NCI-H2081 (cell line): ENCODE measurements around the gene C16orf78.

ENCODE experiments used
- DNase-seq, 2 experiments: peaks; one replicate each; lab custom pipeline; 2025; lab: John Stamatoyannopoulos, UW

Gene C16orf78, protein sequence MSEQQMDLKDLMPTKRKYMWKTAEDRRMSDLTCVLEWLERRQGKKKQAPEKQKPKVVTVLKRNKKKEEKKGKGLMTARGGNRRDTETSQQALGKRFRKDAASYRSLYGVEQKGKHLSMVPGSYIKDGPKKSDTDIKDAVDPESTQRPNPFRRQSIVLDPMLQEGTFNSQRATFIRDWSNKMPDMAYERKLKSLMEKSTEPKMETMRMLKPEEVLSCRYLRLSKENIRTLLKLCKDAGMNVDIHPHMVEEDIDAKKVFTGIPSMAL

GRCh38 chr16:49373504-49373903, at the start of gene C16orf78:
TSS of gene C16orf78 (plus strand) at chr16:49373804. CDS start at chr16:49373940, 136 bp downstream.
- DNase-seq: no peak

DNA sequence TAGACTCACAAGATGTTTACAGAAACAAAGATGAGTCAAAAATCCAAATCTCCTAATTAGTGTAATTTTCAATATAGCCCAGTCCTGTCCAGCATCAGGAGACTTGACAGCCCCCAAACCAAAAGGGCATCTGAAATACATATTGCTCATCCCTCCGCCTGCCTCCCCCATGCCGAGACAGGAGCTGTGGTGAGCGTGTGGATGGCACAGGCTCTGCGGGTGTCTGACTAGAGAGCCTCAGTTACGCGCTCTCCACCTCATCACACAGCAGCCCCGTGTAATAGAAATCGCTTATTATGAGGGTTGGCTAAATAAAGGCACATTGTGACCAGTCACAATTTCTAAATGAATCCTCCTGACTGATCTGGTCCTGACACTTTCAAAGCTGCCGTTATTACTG, 48.9 kb upstream of the C16orf78 start:
- no peak for DNase-seq

DNA sequence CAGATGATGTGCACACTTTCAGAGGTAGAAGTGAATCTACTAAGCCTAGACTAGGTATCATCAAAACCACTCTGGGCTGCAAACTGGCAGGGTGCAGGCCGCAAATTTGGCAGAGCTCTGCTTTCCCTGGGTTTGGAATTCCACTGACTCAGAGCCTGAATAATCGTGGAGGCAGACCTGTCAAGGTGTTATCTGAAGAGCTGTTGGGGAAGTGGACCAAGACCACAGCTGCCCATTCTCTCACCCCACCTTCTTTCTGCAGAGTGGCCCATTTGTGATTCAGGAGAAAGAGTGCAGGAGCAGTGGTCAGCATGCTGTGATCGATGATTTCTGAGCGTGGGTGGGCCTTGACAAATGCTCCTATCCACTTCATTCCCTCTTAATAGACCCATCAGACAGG, 46.1 kb upstream of the C16orf78 start:
- DNase-seq: no peak

DNA sequence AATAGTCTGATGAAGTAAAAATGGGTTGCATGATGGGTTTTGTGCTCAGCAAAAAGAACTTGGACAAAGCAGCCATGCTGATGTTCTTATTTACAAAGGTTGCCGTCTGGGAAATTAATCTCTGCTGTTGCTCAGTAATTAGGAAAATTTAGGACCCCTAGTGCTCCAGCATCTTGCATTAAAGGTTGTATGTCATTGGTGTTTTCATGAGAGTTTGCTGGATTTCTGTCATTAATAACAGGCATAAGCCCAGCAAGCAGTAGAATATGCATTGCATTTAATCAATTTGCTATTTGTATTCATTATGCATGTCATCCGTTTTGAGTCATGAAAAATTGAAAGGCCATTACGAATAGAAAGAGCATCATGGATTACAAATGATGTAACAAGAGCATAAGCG, 45.3 kb upstream of the C16orf78 start:
- DNase-seq: no peak

- DNase-seq: no peak
These were observed 42.9 kb upstream of the C16orf78 start for GRCh38 chr16:49330562-49331201.

GRCh38 chr16:49332589-49333258, 40.9 kb upstream of the C16orf78 start:
- DNase-seq: no peak

DNA sequence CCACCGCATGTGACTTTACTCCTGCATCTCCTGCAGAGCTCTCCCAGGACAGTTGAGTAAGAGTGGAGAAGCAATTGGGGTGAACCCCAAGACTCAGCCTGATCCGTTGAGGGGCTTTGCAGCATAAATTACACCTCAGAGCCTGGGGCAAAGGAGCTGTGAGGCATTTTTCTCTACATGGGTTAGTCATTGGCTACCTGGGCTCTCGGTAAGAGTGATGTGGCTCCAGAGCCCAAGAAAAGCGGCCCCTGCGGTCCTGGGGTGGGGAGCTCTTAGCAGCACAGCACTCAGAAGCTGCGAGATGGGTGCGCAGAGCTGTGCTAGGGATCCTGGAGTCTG, 40.4 kb upstream of the C16orf78 start:
- no peak for DNase-seq

GRCh38 chr16:49335828-49336227, 37.8 kb upstream of the C16orf78 start:
- no peak for DNase-seq

DNA sequence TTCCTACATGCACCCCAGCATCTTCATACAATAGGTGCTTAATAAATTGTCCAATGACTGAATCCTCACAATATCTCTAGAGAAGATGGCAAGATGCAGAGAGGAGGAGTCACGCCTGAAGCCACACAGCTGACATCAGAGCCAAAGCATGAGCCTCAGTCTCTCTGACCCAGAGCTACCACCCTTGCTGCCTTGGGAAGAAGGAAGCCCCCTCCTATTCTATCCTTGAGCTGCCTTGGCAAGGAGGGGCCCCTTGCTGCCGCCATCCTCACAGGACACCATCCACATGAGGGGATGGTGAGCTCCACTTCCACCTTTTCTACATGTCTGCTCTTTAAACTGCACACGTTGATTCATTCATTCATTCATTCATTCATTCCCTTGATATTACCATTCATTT, 37.0 kb upstream of the C16orf78 start:
- DNase-seq: no peak

DNA sequence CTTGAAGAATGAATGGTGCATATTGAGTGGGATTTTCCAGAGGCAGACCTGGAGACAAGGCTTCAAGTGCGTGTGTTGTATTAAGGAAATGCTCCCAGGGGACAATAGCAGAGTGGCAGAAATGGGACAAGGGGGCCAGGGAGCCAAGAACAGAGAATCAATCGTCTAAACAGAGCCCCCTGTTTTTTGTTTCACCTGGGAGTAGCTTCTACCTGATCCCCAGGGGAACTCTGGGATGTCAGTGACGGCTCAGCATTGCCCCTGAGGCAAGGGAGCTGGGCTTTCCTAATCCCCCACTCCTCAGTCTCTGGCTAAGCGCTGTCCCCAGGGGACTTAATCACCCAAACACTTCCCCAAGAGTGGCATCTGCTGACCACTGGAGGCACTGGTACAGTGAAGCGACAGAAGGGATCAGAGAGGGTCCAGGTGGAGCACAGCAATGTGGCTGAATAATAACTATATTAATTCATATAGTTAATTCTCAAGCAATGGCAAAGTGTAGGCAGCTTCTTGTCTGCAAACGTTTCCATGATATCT, 35.7 kb upstream of the C16orf78 start:
- DNase-seq: no peak

DNA sequence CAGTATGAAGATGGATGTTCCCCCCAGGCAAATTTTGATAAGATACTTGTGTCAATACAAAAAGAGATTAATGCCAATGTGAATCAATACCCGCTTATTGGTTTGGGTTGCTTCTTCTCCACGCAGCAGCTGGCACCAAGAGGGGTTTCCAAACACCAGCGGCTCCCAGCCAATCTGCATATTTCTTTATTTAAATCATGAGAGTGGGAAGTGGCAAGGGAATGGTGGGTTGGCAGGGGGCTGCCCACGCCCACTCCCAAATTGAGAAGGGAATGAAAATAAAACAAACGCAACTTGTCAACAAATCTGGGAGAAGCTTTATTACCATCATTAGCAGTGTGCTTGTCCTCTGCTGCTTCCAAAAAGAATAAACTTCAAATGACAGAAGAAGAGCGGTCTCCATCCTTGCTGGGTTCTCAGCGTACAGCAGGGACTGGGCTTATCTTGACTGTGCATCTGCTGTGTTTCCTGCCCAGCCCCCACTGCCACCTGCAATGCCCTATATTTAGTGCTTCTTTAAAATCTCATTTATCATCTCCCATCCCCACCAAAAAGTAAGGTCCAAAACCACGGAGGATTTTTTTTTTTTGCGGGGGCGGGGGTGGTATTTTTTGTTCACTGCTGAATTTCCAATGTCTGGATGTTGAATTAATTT, 34.9 kb upstream of the C16orf78 start:
- no peak for DNase-seq

DNA sequence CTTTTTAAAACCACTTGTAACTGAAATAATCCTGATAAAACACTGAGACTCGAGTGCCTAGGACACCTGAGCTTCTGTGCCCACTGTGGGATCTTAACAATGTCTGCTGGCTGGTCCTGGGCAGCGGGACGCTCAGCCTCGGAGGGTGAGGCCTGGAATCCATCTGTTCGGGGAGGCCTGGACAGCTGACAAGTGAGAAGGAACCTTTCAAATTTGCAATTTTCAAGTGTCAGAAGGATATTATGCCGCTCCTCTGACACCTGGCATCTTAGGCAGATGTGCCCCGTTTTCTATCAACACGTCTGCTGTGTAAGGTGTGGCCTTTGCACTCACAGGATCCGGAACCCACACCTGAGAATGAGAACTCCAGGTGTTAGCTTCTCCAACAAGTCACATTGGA, 33.1 kb upstream of the C16orf78 start:
- DNase-seq: no peak

DNA sequence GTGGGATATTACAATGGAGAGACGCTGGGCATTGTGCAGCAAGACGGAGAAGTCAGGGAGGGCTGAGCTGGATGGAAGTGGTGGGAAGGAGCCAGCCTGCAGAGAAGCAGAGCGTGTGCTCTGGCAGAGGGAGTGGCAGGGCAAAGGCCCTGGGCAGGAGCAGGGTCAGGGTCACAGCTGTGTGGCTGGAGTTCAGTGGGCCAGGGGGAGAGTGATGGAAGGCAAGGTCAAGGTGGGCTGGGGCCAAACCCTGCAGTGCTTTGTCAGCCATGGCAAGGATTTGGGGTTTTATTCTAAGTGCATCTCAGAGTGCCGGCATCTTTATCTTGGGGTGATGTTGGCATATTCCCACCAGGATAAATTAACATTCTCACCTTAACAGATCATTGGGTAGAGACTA, 31.9 kb upstream of the C16orf78 start:
- DNase-seq: no peak

GRCh38 chr16:49342336-49343265, 31.0 kb upstream of the C16orf78 start:
- no peak for DNase-seq

- no peak for DNase-seq
These were observed 30.3 kb upstream of the C16orf78 start for GRCh38 chr16:49343291-49343690.

DNA sequence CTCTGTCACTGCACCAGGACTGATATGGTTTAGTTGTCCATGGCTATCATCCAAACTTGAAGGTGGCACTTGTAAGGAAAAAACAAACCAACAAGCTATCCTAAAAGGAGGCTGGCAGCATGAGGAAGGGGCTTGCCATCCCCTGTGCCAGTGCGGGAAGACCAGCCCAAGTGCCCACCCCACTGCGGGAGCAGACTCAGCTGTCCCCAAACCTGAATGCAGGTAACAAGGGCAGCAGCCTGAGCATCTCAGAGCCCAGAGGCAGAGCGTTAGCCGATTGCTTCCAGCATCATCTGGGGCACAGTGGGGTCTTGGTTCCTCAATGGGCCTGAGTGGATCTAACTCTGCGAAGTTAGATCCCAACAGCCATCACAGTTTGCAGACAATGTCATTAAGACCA, 29.2 kb upstream of the C16orf78 start:
- DNase-seq: no peak

DNA sequence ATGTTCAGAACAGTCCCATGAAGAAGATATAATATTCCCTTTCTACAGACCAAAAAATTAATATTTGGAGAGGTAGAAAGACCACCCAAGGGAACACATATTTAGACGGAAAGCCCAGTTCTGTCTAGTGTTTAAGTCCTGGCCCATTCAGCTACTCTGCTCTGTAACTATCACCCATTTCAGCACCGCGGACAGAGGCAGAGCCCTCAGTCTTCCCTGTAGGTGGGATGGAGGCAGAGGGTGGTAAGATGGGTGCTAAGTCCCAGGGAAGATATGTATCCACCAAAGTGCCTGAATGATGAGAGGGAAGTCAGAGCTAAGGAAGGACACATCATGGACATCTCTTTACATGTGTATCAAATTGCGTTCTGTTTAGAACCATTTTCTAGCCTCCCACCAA, 27.8 kb upstream of the C16orf78 start:
- no peak for DNase-seq

- no peak for DNase-seq
These were observed 27.1 kb upstream of the C16orf78 start for GRCh38 chr16:49346459-49346858.

DNA sequence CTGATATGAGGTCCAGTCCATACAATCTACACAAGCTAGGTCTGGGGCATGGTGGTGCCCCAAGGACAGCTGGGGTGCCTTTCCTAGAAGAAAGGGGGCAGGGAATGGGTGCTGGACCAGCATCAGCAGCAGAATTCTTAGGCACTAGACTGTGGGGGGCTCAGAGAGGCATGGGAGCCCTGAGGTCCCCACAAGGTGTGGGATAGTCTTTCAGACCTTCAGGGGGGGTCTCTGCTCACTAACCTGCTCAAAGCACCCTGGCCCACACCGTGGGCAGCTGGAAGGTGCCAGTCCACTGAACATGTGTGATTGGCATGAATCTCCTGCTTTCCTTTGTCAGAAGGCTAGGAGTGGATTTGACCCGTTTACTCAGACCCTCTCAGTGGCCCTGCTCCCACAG, 26.1 kb upstream of the C16orf78 start:
- no peak for DNase-seq

- no peak for DNase-seq
These were observed 25.0 kb upstream of the C16orf78 start for GRCh38 chr16:49348408-49349176.
